Skeletal muscle cell (primary cell): ENCODE results near the gene SIAH1.
"Not testable (repeated sequence)": the region's sequence is repeated elsewhere in the genome, so short reads cannot be mapped to it uniquely, and the experiment has no call there.

Experiments used
- DNase-seq: peaks from one replicate; pipeline ENCODE4 v3.0.0-alpha.2; 2010; ENCODE audit warnings: low read depth
- H3K4me3 ChIP-seq: 2 replicates; pipeline ENCODE4 v1.5.1; 2011; ENCODE audit warnings: low read depth, mild to moderate bottlenecking, control low read depth, low read length, moderate library complexity

SIAH1 gene

GRCh38 chr16:48385253-48386150, at the start of gene SIAH1:
Gene SIAH1, minus strand, starts transcription at chr16:48385413. Its CDS starts 22,985 bp downstream, at chr16:48362428.
- peak within 1 kb of the TSS; percentile 78 for H3K4me3 ChIP-seq
- DNase-seq = no peak

DNA sequence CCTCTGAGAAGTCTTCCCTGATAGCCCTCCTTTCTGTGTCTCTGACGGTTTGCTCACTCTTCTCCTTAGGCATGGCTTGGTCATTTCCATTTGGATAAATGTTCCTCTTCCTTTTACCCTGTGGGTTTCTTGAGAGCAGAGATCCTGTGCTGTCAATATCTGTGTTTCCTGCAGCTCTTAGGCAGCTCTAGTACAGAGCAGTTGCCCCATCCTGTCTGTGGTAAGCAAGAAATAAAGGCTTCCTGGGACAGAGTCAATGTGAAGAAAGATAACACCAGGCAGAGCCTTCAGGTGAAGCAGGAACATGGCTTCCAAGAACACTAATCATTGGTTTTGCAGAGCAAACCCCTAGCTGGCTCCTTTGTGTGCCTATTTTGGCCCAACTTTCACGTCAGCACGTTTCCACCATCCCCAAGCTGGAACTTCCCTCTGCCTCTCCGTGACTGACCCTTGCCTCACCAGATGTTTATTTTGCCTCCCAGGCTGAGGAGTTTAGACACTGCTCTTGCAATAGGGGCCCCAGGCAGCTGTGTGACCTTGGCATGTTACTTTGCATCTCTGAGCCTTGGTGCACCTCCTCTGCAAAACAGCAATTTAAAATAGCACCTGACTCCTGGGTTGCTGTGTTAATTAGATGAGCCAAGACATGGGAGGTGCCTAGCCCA, 49.6 kb upstream of the SIAH1 start:
- no peak overlapping the region for H3K4me3 ChIP-seq
- peak; percentile 67 for DNase-seq

GRCh38 chr16:48433850-48434530, 48.8 kb upstream of the SIAH1 start:
- DNase-seq = no peak
- no peak overlapping the region for H3K4me3 ChIP-seq

DNA sequence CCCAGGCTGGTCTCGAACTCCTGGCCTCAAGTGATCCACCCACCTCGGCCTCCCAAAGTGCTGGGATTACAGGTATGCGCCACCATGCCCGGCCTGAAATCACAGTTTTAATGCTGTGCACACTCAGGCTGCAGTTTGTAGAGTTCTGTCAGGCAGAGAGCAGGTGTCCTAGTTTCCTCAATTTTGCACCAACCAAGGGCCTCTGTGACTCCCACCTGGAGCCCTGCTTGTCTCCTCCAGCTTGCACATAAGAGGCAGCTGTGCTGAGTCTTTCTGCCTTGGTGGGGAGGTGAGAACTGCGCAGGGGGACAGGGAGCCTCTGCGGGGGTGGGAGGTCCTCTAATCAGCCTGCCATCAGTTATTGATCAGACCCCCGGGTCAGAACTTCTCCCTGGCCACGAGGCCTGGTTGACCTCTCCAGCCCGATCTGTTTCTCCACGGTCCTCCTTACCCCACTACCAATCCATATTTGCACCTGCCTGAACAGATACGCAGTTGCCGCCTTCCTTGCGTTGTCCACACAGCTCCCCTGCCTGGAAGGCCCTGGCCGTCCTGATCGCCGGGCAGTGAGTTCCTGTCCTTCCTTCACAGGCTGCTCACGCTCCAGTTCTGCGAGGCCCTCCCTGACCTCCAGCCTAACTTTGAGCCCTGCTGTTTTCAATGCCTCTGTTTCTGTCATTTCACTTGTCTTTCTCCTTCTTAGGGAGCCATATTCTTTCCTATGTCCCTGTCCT, 48.1 kb upstream of the SIAH1 start:
- no peak for DNase-seq
- no peak overlapping the region for H3K4me3 ChIP-seq

DNA sequence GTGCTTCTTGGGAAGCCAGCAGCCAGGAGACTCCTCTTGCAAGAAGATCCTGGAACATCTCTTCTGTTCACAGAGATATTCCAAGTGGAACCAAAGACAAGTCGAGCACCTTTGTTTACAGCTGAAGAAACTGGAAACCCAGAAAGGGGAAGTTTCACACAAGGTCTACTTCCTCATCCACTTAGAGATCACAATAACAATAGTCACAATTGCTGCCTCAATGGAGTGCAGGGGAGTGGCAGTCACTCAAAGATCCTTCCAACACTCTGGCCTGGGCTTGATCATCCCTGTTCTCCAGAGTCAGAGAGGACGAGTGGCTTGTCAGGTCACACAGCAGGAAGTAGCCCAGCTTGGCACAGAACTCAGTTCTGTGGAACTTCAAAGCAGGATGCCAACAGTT, 46.9 kb upstream of the SIAH1 start:
- no peak overlapping the region for H3K4me3 ChIP-seq
- DNase-seq = no peak

GRCh38 chr16:48430890-48431289, 45.7 kb upstream of the SIAH1 start:
- no peak overlapping the region for H3K4me3 ChIP-seq
- DNase-seq = no peak

DNA sequence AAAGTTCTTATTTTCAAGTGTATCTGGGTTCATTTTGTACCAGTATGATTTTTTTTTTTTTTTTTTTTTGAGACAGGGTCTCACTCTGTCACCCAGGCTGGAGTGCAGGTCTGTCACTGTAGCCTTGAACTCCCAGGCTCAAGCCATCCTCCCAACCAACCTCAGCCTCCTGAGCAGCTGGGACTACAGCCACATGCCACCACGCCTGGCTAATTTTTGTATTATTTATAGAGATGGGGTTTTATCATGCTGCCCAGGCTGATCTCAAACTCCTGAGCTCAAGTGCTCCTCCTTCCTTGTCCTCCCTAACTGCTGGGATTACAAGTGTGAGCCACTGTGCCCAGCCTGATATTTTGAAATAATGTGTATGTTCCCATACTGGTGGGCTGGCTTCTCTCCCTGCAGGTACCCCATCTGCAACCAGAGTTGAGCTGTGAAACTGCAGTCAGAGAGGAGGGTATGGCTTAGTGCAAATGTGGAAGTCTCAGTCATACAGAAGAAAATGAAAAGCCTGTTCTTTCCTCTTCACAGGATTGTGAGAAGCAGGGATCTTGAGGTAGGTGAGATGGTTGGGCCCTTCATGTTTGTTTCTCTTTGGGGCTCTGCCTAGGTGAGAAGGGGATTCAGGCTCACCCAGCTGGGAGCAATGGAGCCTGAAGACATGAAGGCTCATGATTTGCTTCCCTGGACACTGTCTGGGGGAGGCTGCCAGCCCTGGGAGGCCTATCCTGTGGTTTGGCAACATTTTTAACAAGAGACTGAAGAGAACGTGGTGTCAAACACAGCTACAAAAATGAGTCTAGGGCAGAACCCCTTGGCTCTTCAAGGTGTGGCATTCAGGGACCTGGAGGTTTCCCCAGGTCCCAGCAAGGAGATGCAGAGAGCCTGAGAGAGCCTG, 41.3 kb upstream of the SIAH1 start:
- no peak overlapping the region for H3K4me3 ChIP-seq
- no peak for DNase-seq

- no peak overlapping the region for H3K4me3 ChIP-seq
- DNase-seq = no peak
These were observed 37.3 kb upstream of the SIAH1 start for GRCh38 chr16:48422537-48422936.

DNA sequence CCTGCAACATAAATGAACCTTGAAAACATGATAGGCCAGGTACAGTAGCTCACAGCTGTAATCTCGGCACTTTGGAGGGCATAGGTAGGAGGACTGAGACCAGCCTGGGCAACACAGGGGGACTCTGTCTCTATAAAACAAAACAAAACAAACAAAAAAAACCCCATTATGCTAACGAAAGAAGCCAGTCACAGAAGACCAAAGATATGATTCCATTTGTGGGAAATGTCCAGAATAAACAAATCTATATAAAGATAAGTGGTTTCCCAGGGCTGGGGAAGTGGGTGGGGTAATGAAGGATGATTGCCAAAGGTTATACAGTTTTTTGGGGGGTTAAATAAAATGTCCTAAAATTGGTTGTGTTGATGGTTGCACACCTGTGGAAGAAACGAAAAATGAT, 36.5 kb upstream of the SIAH1 start:
- DNase-seq = no peak
- H3K4me3 ChIP-seq = no peak overlapping the region

- H3K4me3 ChIP-seq = no peak overlapping the region
- DNase-seq = no peak
These were observed 35.2 kb upstream of the SIAH1 start for GRCh38 chr16:48420437-48420836.

- not testable (repeated sequence) for H3K4me3 ChIP-seq, DNase-seq
These were observed 31.4 kb upstream of the SIAH1 start for GRCh38 chr16:48416617-48417016.

DNA sequence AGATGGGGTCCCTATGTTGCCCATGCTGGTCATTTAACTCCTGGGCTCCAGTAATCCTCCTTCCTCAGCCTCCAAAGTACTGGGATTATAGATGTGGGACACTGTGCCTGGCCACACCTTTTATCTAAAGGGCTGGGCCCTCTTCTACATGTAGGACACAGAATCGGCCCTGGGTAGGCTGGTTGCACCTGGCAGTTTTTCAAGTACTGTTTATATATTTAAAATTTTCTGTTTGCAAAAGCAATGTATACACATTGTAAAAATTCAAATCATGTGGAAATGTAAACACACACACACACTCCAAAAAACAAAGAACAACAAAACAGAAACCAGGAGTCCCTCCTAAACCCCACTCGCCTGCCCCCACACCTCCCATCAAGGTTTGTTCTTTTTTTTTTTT, 28.1 kb upstream of the SIAH1 start:
- no peak for DNase-seq
- no peak overlapping the region for H3K4me3 ChIP-seq

DNA sequence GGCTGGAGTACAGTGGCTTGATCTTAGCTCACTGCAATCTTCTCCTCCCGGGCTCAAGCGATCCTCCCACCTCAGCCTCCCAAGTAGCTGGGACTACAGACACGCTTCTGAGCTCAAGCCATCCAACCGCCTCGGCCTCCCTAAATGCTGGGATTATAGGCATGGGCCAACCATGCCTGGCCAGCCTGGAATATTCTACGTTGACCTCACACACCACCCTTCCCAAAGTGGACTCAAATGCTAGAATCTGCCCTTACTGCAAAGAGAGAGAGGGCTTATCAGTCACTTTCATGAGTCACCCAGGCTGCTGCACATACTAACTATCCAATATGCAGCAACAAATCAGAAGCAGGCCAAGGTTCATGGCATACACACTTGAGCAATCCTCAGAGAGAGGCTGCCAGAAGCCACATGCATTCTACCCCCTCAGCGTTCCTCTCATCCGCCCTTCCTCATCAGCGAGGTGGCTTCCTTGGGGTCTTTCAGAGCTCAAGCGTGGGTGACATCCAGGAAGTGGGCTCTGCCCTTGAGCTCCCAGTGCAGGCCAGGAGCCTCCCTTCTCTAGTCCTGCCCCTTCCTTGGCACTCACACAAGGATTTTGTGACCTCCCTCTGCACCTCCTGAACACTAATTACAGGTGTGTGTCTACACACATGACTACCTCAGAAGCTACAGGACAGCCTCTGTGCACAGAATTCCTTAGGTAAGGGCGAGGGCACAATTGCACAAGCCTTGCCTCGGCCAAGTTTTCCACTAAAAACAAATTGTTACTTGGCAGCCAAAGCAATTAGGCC, 24.8 kb upstream of the SIAH1 start:
- DNase-seq = peak; percentile 81
- no peak overlapping the region for H3K4me3 ChIP-seq

DNA sequence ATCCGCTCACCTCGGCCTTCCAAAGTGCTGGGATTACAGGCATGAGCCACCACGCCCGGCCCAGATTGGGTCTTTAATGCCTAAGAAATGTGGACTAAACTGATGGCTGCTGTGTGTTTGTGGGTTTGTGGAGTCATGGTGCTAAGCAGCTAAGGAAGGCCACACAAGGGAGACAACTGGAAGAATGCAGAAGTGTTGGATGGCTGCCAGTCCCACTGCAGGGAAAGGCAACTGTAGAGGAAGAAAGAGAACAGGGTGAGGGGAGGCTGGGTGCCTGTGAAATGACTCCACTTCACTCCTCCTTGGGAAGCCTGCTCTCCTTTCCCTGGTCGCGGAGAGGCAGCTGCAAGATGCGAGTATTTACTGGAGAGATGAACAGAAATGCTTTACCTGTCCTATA, 23.5 kb upstream of the SIAH1 start:
- peak; percentile 43 for DNase-seq
- no peak overlapping the region for H3K4me3 ChIP-seq

DNA sequence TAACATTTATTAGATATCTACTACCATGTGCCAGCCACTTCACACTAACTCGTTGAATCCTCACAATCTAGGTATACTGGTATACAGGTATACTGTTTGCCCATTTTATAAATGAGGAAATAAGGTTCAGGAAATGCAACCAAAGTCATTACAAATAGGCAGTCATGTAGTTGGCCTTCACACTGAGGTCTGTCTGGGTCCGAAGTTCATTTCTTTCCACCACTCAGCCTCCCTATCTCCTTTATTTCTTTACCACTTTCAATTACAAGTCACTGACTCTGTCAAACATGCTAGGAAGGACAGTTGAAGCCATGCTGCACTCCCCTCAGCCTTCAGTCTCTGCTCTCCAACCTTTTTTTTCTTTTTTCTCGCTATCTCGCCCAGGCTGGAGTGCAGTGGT, 20.7 kb upstream of the SIAH1 start:
- H3K4me3 ChIP-seq = no peak overlapping the region

GRCh38 chr16:48405153-48405552, 19.9 kb upstream of the SIAH1 start:
- DNase-seq = no peak
- H3K4me3 ChIP-seq = no peak overlapping the region

More for the DNA sequence above, 20.7 kb upstream of the SIAH1 start:
- no peak for DNase-seq

- not testable (repeated sequence) for H3K4me3 ChIP-seq, DNase-seq
These were observed 17.3 kb upstream of the SIAH1 start for GRCh38 chr16:48402547-48402946.

GRCh38 chr16:48395375-48395774, 10.2 kb upstream of the SIAH1 start:
- no peak overlapping the region for H3K4me3 ChIP-seq
- DNase-seq = no peak
